D721Med (cell line): ENCODE measurements around the gene CDH4.

Experiments used
- DNase-seq: peaks from one replicate; pipeline ENCODE4 v3.0.0; 2011; ENCODE audit warnings: low spot score; ENCODE audit not compliant: insufficient read length
- FAIRE-seq: peaks from 2 replicates; lab custom pipeline; 2011; peaks lifted over from hg19 to GRCh38; lab: Jason Lieb, UNC
- TF ChIP-seq, protein P1 (sequence below): IDR thresholded peaks from 2 replicates; pipeline ENCODE4 v1.5.1; 2012; ENCODE audit warnings: mild to moderate bottlenecking, control low read depth; ENCODE audit not compliant: insufficient read depth; ENCODE audit errors: missing control alignments

Gene CDH4

GRCh38 chr20:61878478-61879302 is 626.6 kb downstream of the CDH4 start:
- TF ChIP-seq, protein P1, sequence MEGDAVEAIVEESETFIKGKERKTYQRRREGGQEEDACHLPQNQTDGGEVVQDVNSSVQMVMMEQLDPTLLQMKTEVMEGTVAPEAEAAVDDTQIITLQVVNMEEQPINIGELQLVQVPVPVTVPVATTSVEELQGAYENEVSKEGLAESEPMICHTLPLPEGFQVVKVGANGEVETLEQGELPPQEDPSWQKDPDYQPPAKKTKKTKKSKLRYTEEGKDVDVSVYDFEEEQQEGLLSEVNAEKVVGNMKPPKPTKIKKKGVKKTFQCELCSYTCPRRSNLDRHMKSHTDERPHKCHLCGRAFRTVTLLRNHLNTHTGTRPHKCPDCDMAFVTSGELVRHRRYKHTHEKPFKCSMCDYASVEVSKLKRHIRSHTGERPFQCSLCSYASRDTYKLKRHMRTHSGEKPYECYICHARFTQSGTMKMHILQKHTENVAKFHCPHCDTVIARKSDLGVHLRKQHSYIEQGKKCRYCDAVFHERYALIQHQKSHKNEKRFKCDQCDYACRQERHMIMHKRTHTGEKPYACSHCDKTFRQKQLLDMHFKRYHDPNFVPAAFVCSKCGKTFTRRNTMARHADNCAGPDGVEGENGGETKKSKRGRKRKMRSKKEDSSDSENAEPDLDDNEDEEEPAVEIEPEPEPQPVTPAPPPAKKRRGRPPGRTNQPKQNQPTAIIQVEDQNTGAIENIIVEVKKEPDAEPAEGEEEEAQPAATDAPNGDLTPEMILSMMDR: no peak
- FAIRE-seq: no peak

DNA sequence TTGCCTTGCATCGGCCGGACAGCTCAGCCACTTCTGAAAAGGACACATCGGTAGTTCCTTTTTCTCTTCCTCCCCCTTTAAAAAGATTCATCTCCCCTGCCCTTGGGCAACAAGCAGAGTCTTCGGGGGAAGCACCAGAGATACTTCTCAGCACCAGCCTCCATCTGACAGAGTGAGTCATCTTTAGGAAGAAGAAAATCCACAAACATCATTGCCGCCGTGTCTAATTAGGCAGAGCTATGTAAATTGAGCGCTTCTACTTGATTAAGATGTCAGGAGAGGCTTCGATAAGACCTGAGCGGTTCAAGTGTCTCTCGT is 627.2 kb downstream of the CDH4 start:
- DNase-seq: no peak
- FAIRE-seq: no peak

More at GRCh38 chr20:61878478-61879302, 626.6 kb downstream of the CDH4 start:
- no peak for DNase-seq

GRCh38 chr20:61879694-61880093 is 627.6 kb downstream of the CDH4 start:
- FAIRE-seq: no peak
- no peak for DNase-seq
- TF ChIP-seq, protein P1: no peak

More for the DNA sequence above, 627.2 kb downstream of the CDH4 start:
- TF ChIP-seq, protein P1: no peak

DNA sequence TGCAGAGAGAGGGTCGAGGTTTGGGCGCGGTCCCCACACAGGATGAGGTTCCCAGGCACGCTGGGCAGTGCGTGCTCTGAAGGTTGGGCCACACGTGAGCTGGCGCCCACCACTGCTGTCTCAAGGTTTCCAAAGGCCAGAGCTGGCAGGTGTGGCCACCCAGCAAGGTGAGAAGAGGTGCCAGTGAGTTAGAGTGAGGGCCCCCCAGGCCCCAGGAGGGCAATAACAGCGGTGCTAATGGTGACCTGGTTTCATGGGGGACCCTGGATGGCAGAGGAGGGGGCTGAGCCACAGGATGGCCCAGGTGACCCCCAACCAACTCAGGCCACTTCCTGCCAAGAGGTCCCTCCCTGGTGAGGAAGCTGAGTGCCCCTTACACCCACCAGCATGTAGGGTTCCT is 628.6 kb downstream of the CDH4 start:
- TF ChIP-seq, protein P1: no peak
- no peak for DNase-seq
- no peak for FAIRE-seq

DNA sequence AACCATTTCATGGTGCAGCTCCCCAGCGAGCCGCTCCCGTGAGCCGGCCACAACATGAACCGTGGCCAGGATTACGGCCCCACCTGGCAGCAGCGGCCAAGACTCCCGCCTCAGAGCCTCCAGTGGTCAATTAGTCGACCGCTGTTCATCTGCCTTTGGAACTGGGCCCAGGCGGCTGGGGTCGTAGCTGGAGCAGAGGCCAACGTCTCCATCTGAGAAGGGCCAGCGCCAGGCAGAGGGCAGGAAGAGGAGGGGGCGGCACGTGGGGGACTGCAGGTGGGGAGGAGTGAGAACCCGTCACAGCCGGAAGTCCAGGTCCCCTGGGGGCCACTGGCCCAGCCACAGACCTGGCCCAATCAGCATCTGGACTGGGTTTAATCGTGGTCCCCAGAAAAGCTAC is 629.4 kb downstream of the CDH4 start:
- FAIRE-seq: no peak
- TF ChIP-seq, protein P1: no peak

GRCh38 chr20:61881861-61882260 is 629.8 kb downstream of the CDH4 start:
- TF ChIP-seq, protein P1: no peak
- DNase-seq (no peak), FAIRE-seq (no peak)

More for the DNA sequence above, 629.4 kb downstream of the CDH4 start:
- no peak for DNase-seq
